Activated B cell treated with CpG ODN at 0.5 μM for 24 hours (primary cell): ENCODE measurements around the gene RIPPLY1. TPM values are rescaled to one million over a fixed set of nuclear protein-coding genes. Genes with fewer than 3 reads are reported as not detected.

Experiments used
- ATAC-seq: fragments of 200-7000 bp; cut with Tn5 transposase; one replicate; pipeline ENCODE4 v1.10.0; 2021; ENCODE audit warnings: low read depth, mild to moderate bottlenecking, moderate library complexity
- CTCF ChIA-PET: fragments of 350-600 bp; sonication (Branson Sonifier 250); formaldehyde crosslinking; loops from one replicate; lab custom pipeline; 2021; ENCODE audit warnings: antibody characterized with exemption; lab: Charles Lee
- POLR2A ChIA-PET: fragments of 350-600 bp; sonication (Branson Sonifier 250); formaldehyde crosslinking; loops from one replicate; lab custom pipeline; 2021; ENCODE audit warnings: antibody characterized with exemption; lab: Charles Lee
- DNase-seq: peaks from one replicate; pipeline ENCODE4 v3.0.0; 2022
- H3K27ac Mint-ChIP-seq: one replicate; pipeline ENCODE4 v1.8.0; 2020; ENCODE audit warnings: mixed read lengths
- H3K27me3 Mint-ChIP-seq: one replicate; pipeline ENCODE4 v1.8.0; 2021; ENCODE audit warnings: mixed read lengths
- H3K36me3 Mint-ChIP-seq: one replicate; pipeline ENCODE4 v1.8.0; 2021; ENCODE audit warnings: low read depth, mixed read lengths
- H3K4me1 Mint-ChIP-seq: one replicate; pipeline ENCODE4 v1.8.0; 2021; ENCODE audit warnings: mixed read lengths
- H3K4me3 Mint-ChIP-seq: one replicate; pipeline ENCODE4 v1.8.0; 2020; ENCODE audit warnings: mild to moderate bottlenecking, mixed read lengths
- H3K9me3 Mint-ChIP-seq: one replicate; pipeline ENCODE4 v1.8.0; 2020; ENCODE audit warnings: mixed read lengths
- CTCF ChIP-seq: fragments of 200-600 bp; IDR thresholded peaks from one replicate; pipeline ENCODE4 v1.8.0; 2022; ENCODE audit warnings: antibody characterized with exemption, mild to moderate bottlenecking
- intact Hi-C: fragments of 100-400 bp; cut with micrococcal nuclease; formaldehyde crosslinking; loops from one replicate; pipeline ENCODE4 v1.15.1; 2024
- total RNA-seq: library from RNA; stranded (reverse); gene quantifications from 2 replicates; pipeline ENCODE4 v1.2.3, GENCODE V29; 2022

RIPPLY1 gene
- total RNA-seq, 1 donor from 2014 or later = not detected

- no peak for TF ChIP-seq CTCF
- ATAC-seq (no peak), DNase-seq (no peak)
- Mint-ChIP-seq H3K36me3 (no peaks in the 10 kb centered on the region), H3K27ac (no peak overlapping the region), H3K9me3 (no peaks in the 10 kb centered on the region), H3K4me1 (no peaks in the 10 kb centered on the region), H3K4me3 (no peak overlapping the region), H3K27me3 (no peaks in the 10 kb centered on the region)
- ChIA-PET POLR2A (no interaction called here), CTCF (interaction anchor here (1.0 to 2.5 kb wide), 3 partner anchors 373 to 995 kb away, joined by 3 to 13 read pairs (median 3); no protein-coding TSS in a partner anchor)
- intact Hi-C loops = loop anchor here (2.0 to 10.0 kb wide), 3 partner anchors 126 to 1102 kb away; no protein-coding TSS in a partner anchor
Observed at GRCh38 chrX:106899276-106899675, 3.9 kb downstream of the RIPPLY1 start.

DNA sequence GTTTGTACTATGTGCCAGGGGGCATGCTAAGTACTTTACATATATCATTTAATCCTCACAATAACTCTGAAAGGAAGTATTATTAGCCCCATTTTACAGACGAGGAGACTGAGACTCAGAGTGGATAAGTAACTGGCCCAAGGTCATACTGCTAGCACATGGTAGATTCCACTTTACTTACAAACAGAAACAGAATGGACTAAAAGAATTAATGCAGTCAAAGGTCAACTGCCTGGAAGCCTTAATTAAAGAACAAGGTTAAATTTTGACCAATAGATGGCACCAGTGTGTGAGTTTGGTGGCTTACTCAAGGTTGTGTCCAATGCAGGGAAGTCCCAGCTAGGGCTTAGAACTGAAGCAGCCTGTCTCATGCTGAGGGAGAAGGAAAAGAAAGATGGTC, 4.7 kb downstream of the RIPPLY1 start:
- ATAC-seq = no peak
- Mint-ChIP-seq H3K9me3 (no peaks in the 10 kb centered on the region), H3K36me3 (no peaks in the 10 kb centered on the region), H3K4me1 (no peaks in the 10 kb centered on the region), H3K27ac (no peak overlapping the region), H3K4me3 (no peak overlapping the region), H3K27me3 (no peaks in the 10 kb centered on the region)
- ChIA-PET POLR2A (no interaction called here), CTCF (interaction anchor here (0.6 to 2.5 kb wide), 8 partner anchors 25 to 1000 kb away, joined by 3 to 13 read pairs (median 3); partner anchors contain the start of gene NCBP2L)
- TF ChIP-seq CTCF = no peak
- DNase-seq = no peak
- intact Hi-C loops = loop anchor here (1.0 to 10.0 kb wide), 6 partner anchors 126 to 1102 kb away; partner anchors contain the start of gene NCBP2L

GRCh38 chrX:106897259-106897658, 5.9 kb downstream of the RIPPLY1 start:
- Mint-ChIP-seq H3K9me3 (no peaks in the 10 kb centered on the region), H3K36me3 (no peaks in the 10 kb centered on the region), H3K4me1 (no peaks in the 10 kb centered on the region), H3K27me3 (no peaks in the 10 kb centered on the region), H3K4me3 (no peak overlapping the region), H3K27ac (no peak overlapping the region)
- DNase-seq = no peak
- intact Hi-C loops = loop anchor here (5.0 to 10.0 kb wide), 2 partner anchors 128 to 760 kb away; no protein-coding TSS in a partner anchor
- ATAC-seq = no peak
- ChIA-PET CTCF (interaction anchor here (1.0 to 2.5 kb wide), 4 partner anchors 37 to 997 kb away, joined by 3 to 13 read pairs (median 3); no protein-coding TSS in a partner anchor), POLR2A (no interaction called here)
- TF ChIP-seq CTCF = no peak

DNA sequence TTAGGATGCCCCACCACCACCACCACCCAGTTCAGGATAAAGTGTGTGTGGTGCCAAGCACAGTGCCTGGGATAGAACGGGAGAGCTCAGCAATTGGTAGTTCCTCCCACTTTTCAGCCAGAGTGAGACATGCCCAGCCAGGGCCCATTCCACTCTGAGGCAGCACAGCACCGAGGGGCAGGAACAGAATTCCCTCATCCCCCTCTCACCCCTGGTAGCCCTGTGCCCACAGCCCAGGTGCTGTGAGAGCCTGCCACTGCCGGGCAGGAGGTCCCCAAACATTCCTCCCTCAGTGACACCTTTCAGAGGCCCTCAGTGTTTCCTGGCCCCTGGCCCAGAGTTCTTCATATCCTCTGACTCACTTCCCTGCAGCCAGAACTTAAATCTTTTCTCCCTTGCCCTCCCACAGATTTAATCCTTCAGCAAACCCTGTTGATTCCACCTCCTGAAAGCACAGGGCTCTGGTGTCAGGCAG, 8.1 kb downstream of the RIPPLY1 start:
- no peak for ATAC-seq
- POLR2A ChIA-PET = no interaction called here
- no peaks in the 10 kb centered on the region for H3K36me3 Mint-ChIP-seq
- CTCF ChIA-PET = interaction anchor here (0.9 to 1.3 kb wide), 6 partner anchors 9 to 1176 kb away, joined by 3 to 5 read pairs (median 3); no protein-coding TSS in a partner anchor
- H3K4me3 Mint-ChIP-seq = no peak overlapping the region
- H3K27me3 Mint-ChIP-seq = no peaks in the 10 kb centered on the region
- no peak overlapping the region for H3K27ac Mint-ChIP-seq
- no peak for DNase-seq
- no peak for TF ChIP-seq CTCF
- no peaks in the 10 kb centered on the region for H3K9me3 Mint-ChIP-seq
- intact Hi-C loops = loop anchor here (1.0 to 10.0 kb wide), 5 partner anchors 130 to 1177 kb away; partner anchors contain the start of gene NCBP2L
- H3K4me1 Mint-ChIP-seq = no peaks in the 10 kb centered on the region

DNA sequence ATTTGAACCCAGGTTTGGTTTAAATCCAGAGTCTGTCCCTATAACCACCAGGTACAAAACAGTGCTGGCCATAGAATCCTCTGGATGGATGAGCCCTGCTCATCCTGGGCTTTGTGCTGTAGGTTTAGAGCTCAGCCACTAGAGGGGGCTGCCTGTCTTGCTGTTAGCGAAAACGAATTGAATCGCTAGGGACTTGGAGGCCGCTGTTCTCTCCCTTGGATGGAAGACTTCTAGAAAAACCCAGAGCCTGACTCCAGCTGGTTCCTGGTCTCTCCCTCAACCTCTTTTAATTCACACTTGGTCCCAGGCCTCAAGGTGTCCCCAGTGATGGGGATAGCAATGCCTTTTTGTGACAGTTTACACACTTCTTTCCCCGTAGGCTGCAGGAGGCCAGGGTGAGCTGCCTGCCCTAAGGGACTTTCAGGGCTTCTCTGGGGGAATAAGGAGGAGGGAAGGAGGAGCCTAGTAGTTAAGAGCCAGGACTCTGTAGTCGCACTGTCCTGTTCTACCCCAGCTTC, 8.7 kb downstream of the RIPPLY1 start:
- H3K4me1 Mint-ChIP-seq = no peaks in the 10 kb centered on the region
- no peak overlapping the region for H3K27ac Mint-ChIP-seq
- no peak overlapping the region for H3K4me3 Mint-ChIP-seq
- intact Hi-C loops = loop anchor here (1.0 to 10.0 kb wide), 4 partner anchors 130 to 1178 kb away; partner anchors contain the start of gene NCBP2L
- no peaks in the 10 kb centered on the region for H3K36me3 Mint-ChIP-seq
- DNase-seq (no peak), ATAC-seq (no peak)
- no peaks in the 10 kb centered on the region for H3K27me3 Mint-ChIP-seq
- ChIA-PET POLR2A (no interaction called here), CTCF (interaction anchor here (0.9 to 1.3 kb wide), 6 partner anchors 10 to 1177 kb away, joined by 3 to 5 read pairs (median 3); no protein-coding TSS in a partner anchor)
- TF ChIP-seq CTCF = no peak
- no peaks in the 10 kb centered on the region for H3K9me3 Mint-ChIP-seq
